Measurements from ENCODE around the gene FGFRL1. TPM values are rescaled to one million over a fixed set of nuclear protein-coding genes. Genes with fewer than 3 reads are reported as not detected.
"Not testable (repeated sequence)": the region's sequence is repeated elsewhere in the genome, so short reads cannot be mapped to it uniquely, and the experiment has no call there.

The FGFRL1 gene
- total RNA-seq, 4 donors from 2014 or later = 59.0 to 93.9 (median 77.2) TPM

DNA sequence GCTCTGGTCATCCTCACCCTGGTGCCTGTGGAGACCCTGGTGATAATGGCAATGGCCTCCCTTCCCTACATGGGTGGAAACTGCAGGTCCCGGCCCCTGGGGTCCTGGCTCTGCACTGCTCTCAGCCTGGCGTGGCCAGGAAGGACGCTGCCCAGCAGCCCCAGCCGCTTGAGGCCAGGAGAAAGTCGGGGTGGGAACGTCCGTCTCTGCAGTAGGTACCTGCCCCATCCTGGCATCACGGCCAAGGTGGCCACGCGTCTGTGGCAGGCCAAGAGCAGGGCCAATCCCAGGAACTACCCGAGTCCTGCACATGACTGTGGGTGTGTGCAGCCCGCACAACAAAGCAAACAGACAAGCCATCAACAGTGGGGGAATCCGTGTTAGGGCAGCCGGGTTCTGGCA is 33.8 kb downstream of the FGFRL1 start:
- intact Hi-C loops (cut with DNase I) = no loop called here
- Histone ChIP-seq H3K27ac (peak overlapping the region in 2 of 3 donors; percentile 79 to 84), H3K4me3 (replicated peaks in 1 of 3) (no peak overlapping the region), H3K36me3 (no peaks in the 10 kb centered on the region), H3K27me3 (no peaks in the 10 kb centered on the region), H3K9me3 (no peaks in the 10 kb centered on the region), H3K4me1 (peaks cover 64 to 82% of the 10 kb centered on the region in 2 donors)
- WGBS, 2 donors = 88 to 96% methylated on average over 10 to 14 of the region's 14 CpGs
- TF ChIP-seq, protein P1, sequence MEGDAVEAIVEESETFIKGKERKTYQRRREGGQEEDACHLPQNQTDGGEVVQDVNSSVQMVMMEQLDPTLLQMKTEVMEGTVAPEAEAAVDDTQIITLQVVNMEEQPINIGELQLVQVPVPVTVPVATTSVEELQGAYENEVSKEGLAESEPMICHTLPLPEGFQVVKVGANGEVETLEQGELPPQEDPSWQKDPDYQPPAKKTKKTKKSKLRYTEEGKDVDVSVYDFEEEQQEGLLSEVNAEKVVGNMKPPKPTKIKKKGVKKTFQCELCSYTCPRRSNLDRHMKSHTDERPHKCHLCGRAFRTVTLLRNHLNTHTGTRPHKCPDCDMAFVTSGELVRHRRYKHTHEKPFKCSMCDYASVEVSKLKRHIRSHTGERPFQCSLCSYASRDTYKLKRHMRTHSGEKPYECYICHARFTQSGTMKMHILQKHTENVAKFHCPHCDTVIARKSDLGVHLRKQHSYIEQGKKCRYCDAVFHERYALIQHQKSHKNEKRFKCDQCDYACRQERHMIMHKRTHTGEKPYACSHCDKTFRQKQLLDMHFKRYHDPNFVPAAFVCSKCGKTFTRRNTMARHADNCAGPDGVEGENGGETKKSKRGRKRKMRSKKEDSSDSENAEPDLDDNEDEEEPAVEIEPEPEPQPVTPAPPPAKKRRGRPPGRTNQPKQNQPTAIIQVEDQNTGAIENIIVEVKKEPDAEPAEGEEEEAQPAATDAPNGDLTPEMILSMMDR (IDR thresholded peaks at IDR 0.05) = no peak
- no peak for TF ChIP-seq POLR2A (IDR thresholded peaks at IDR 0.05)
- peak; percentile 31 to 33 for DNase-seq

DNA sequence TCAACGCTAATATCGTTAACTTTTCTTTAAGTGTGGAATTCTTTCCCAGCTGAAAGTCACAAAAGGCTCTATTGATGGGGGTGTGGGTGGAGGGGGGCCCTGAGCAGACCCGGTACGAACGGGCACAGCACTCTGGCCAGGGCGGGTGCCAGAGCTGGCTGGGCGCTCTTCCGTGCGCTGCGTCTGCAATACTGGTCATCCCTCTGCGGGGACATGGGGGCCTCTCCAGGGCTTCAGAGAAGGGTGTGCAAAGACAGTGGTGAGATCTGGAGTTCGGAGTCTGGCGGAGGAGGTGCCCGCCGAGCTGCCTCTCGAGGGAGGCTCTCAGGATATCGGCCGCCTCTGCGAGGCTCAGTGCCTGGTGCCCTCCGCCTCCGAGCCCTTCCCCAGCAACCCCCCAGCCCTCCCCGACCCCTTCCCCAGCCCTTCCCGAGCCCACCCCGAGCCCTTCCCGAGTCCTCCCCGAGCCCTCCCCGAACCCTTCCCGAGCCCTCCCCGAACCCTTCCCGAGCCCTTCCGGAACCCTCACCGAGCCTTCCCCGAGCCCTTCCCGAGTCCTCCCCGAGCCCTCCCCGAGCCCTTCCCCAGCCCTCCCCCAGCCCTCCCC is 34.3 kb downstream of the FGFRL1 start:
- H3K36me3 ChIP-seq = no peaks in the 10 kb centered on the region
- H3K27me3 ChIP-seq = no peaks in the 10 kb centered on the region
- TF ChIP-seq, protein P1 (IDR thresholded peaks at IDR 0.05) = no peak
- TF ChIP-seq POLR2A (IDR thresholded peaks at IDR 0.05) = no peak
- H3K4me3 ChIP-seq (replicated peaks in 1 of 3) = no peak overlapping the region
- peak in 1 of 2 donors; percentile 3 for DNase-seq
- H3K27ac ChIP-seq = peak overlapping the region in 1 of 3 donors; percentile 12
- intact Hi-C loops (cut with DNase I) = no loop called here
- H3K9me3 ChIP-seq = no peaks in the 10 kb centered on the region
- peaks cover 59 to 77% of the 10 kb centered on the region in 2 donors for H3K4me1 ChIP-seq
- 83 to 89% methylated on average over 31 of the region's 36 CpGs for WGBS, 2 donors

DNA sequence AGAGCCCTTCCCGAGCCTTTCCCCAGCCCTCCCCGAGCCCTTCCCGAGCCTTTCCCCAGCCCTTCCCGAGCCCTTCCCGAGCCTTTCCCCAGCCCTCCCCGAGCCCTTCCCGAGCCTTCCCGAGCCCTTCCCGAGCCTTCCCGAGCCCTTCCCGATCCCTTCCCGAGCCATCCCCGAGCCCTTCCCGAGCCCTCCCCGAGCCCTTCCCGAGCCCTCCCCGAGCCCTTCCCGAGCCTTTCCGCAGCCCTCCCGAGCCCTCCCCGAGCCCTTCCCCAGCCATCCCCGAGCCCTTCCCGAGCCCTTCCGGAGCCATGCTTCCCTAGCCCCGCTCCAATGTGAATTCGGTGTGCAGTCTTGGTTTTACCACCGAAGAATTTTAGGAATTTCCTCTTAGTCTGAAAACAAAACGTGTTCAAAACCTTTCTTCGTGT is 35.2 kb downstream of the FGFRL1 start:
- H3K4me3 ChIP-seq (replicated peaks in 1 of 3); H3K27me3 ChIP-seq; intact Hi-C loops (cut with DNase I); H3K9me3 ChIP-seq; H3K36me3 ChIP-seq: not testable (repeated sequence)
- peaks cover 51 to 68% of the 10 kb centered on the region in 2 donors for H3K4me1 ChIP-seq
- WGBS, 2 donors = 19 to 38% methylated on average over 28 to 29 of the region's 29 CpGs
- DNase-seq = peak; percentile 76 to 85
- peak overlapping the region; percentile 73 to 82 (median 79) for H3K27ac ChIP-seq

DNA sequence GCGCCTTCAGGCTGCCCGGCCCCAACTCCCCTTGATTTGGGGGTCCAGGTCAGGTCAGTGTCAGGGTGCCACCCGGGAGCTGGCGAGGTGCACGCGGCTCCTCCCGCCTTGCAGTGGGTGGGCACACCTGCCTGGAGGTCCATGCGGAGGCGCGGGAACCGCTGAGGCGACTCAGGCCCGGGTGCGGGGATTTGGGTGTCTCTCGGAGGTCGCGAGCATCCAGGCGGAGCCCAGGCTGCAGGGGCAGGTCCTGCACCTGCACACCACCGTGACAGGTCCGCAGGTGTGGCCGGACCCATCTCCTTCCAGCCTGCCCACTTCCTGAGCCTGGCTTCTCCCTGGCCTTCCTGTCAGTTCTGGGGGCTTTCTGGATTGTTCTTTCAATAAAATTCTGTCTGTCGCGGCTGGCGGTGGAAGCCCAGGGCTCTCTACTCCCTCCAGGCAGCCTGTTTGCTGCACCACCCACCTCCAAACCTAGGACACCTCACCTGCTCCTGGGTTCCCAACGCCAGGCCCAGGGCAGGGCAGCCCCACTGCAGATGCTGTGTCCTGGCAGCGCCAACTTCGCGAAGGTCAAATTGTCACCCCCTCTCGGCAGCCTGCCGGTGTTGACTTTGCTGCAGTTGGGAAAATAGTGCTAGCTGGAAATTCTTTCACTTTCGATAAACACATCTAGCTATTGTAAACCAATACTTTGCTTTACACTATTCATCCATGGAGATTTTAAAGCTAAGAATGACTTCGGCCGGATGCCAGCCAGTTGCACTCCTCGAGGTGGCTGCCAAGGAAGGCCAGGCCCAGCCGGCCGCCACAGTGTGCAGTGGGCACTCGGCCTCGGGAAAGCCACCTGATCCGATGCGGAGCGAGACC is 35.9 kb downstream of the FGFRL1 start:
- peak; percentile 78 to 84 for DNase-seq
- Histone ChIP-seq H3K36me3 (no peaks in the 10 kb centered on the region), H3K4me3 (replicated peaks in 1 of 3) (peak overlapping the region in 1 of 3 donors; percentile 2), H3K4me1 (peaks cover 47 to 63% of the 10 kb centered on the region in 2 donors), H3K27ac (peak overlapping the region; percentile 73 to 82 (median 79)), H3K27me3 (no peaks in the 10 kb centered on the region), H3K9me3 (no peaks in the 10 kb centered on the region)
- TF ChIP-seq, protein P1 (IDR thresholded peaks at IDR 0.05) = no peak
- TF ChIP-seq POLR2A (IDR thresholded peaks at IDR 0.05) = no peak
- WGBS, 2 donors = 45% methylated on average over 33 of the region's 41 CpGs
- intact Hi-C loops (cut with DNase I) = no loop called here

DNA sequence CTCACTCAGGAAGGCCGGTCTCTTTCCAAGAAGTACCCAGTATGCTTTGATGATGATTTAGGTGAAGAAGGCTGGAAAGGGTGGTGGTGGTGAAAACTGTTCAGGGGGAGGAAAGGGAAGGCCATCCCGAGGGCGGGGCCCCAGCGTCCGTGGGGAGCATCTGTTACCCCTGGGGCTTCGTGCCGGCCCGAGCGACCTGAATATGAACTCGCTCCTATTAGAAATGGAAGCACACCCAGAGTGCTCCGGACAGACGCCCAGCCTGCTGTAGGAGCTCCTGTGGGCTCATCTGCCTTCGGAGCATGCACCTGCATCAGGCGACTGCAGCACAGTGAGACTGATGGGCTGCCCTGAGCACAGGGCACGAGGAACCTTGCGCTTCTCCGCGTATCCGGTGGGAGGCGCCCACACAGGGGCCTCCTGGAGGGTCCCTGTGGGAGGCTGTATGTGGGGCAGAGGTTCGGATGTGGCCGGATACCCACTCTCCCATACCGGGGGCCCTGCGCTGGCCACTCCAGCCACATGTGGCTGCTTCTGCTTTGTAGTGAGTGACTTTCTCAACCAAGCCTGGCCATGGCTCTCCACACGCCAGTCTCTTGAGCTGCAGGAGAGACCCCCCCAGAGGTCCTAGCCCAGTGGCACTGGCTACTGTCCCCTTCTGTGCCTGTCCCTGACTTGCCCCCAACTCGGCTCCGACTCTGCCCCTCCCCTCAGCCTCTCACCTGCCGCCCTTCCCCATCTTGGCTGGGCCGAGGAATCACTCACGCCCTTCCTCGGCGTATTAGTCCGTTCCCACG is 36.7 kb downstream of the FGFRL1 start:
- H3K27ac ChIP-seq = peak overlapping the region; percentile 73 to 82 (median 79)
- no peak for TF ChIP-seq POLR2A (IDR thresholded peaks at IDR 0.05)

More for the DNA sequence above, 36.7 kb downstream of the FGFRL1 start:
- 80 to 84% methylated on average over 34 of the region's 34 CpGs for WGBS, 2 donors
- DNase-seq = no peak
- no peaks in the 10 kb centered on the region for H3K27me3 ChIP-seq
- H3K9me3 ChIP-seq = no peaks in the 10 kb centered on the region
- H3K4me1 ChIP-seq = peaks cover 46 to 55% of the 10 kb centered on the region in 2 donors
- intact Hi-C loops (cut with DNase I) = no loop called here
- no peak overlapping the region for H3K4me3 ChIP-seq (replicated peaks in 1 of 3)
- H3K36me3 ChIP-seq = no peaks in the 10 kb centered on the region
